ENCODE measurements around the gene GABBR2. TPM values are rescaled to one million over a fixed set of nuclear protein-coding genes. Genes with fewer than 3 reads are reported as not detected.

Gene GABBR2
- total RNA-seq, 2 donors from 2014 or later: 1.2 to 1.3 TPM

GRCh38 chr9:98635374-98635773 lies 73.4 kb downstream of the GABBR2 start:
- Histone ChIP-seq H3K36me3 (ENCODE audit: control insufficient read depth, insufficient read depth, low read length) (no peaks in the 10 kb centered on the region), H3K4me3 (ENCODE audit: low read length) (no peak overlapping the region), H3K4me1 (ENCODE audit: control insufficient read depth, insufficient read depth, low read length) (peaks cover 8% of the 10 kb centered on the region), H3K27me3 (ENCODE audit: control insufficient read depth, insufficient read depth, low read length, poor library complexity, severe bottlenecking) (peaks cover 1% of the 10 kb centered on the region), H3K9me3 (ENCODE audit: control insufficient read depth, low read length) (peaks cover 20% of the 10 kb centered on the region), H3K27ac (ENCODE audit: low read depth, low read length) (no peak overlapping the region), H3K9ac (ENCODE audit: extremely low read depth, low read length, poor library complexity, severe bottlenecking) (no peak overlapping the region)
- TF ChIP-seq CTCF (conservative IDR thresholded peaks at IDR 0.05): no peak
- Mint-ChIP-seq H3K4me1 (peaks cover 3% of the 10 kb centered on the region), H3K4me3 (no peak overlapping the region), H3K27ac (no peak overlapping the region), H3K36me3 (ENCODE audit: low read depth) (no peaks in the 10 kb centered on the region), H3K27me3 (ENCODE audit: insufficient read depth) (peaks cover 3% of the 10 kb centered on the region), H3K9me3 (peaks cover 20% of the 10 kb centered on the region)
- 97% methylated on average over 2 of the region's 2 CpGs; no CpG with 5 or more reads in 1 of the 2 experiments for WGBS, 2 experiments (ENCODE audit: insufficient coverage in 1 of 2, insufficient read length in 1 of 2)
- DNase-seq: no peak

DNA sequence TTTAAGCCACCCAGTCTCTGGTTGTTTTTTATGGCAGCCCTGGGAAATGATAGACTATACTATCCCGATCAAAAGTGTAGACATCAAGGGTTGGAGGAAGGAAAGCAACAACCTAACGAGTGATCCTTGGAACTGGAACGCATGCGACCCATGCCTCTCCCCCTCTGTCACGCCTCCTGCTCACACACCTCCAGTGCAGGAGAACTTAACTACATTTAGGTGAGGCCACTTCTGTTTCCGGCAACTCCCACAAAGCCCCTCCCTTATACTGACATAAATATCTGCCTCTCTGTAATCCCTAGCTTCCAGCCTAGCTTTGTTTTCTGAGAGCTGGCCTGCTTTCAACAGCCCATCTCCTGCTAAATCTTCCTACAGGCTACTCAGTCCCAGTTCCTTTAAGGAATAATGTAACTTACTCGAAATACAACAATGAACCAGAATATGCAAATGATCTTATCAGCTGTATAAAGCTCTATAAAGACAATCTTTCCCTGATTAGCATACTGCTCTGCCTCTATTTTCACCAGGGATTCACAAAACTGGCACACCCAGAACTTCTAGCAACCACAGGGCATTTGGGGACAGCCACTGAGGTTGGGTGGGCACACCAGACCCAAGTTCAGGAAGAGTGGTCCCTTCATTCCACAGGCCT lies 73.9 kb downstream of the GABBR2 start:
- Histone ChIP-seq H3K9me3 (ENCODE audit: control insufficient read depth, low read length) (peaks cover 20% of the 10 kb centered on the region), H3K36me3 (ENCODE audit: control insufficient read depth, insufficient read depth, low read length) (no peaks in the 10 kb centered on the region), H3K4me3 (ENCODE audit: low read length) (no peak overlapping the region), H3K27ac (ENCODE audit: low read depth, low read length) (no peak overlapping the region), H3K9ac (ENCODE audit: extremely low read depth, low read length, poor library complexity, severe bottlenecking) (no peak overlapping the region), H3K4me1 (ENCODE audit: control insufficient read depth, insufficient read depth, low read length) (peaks cover 8% of the 10 kb centered on the region), H3K27me3 (ENCODE audit: control insufficient read depth, insufficient read depth, low read length, poor library complexity, severe bottlenecking) (peaks cover 6% of the 10 kb centered on the region)
- no peak overlapping the region for H3K27ac Mint-ChIP-seq
- 83 to 95% methylated on average over 6 to 7 of the region's 7 CpGs for WGBS, 2 experiments (ENCODE audit: insufficient coverage in 1 of 2, insufficient read length in 1 of 2)
- H3K9me3 Mint-ChIP-seq: peaks cover 20% of the 10 kb centered on the region
- H3K27me3 Mint-ChIP-seq (ENCODE audit: insufficient read depth): peaks cover 4% of the 10 kb centered on the region
- H3K36me3 Mint-ChIP-seq (ENCODE audit: low read depth): no peaks in the 10 kb centered on the region
- H3K4me3 Mint-ChIP-seq: no peak overlapping the region
- DNase-seq: no peak
- peaks cover 3% of the 10 kb centered on the region for H3K4me1 Mint-ChIP-seq
- TF ChIP-seq CTCF (conservative IDR thresholded peaks at IDR 0.05): no peak

DNA sequence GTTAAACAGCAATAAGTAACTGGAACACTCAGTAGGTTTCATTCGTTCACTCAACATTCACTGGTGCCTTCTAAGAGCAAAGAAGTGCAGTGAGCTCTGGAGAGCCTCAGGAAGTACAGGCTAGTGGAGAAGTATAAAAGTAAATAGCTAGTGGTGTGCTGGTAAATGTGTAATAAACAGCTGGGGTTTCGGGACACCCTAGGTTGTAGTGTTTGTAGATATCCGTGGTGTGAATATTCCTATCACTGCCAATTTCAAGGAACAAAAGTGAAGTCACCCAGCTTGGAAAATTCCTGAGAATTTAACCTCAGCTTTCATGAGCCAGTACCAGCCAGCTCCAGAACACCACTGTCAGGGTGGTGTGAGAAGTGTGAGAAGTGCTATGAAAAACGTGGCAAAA lies 75.9 kb downstream of the GABBR2 start:
- Mint-ChIP-seq H3K9me3 (peaks cover 2% of the 10 kb centered on the region), H3K4me1 (peaks cover 3% of the 10 kb centered on the region), H3K27me3 (ENCODE audit: insufficient read depth) (peaks cover 4% of the 10 kb centered on the region), H3K36me3 (ENCODE audit: low read depth) (no peaks in the 10 kb centered on the region), H3K27ac (no peak overlapping the region), H3K4me3 (no peak overlapping the region)
- no peak for DNase-seq
- H3K27ac ChIP-seq (ENCODE audit: low read depth, low read length): no peak overlapping the region
- peaks cover under 1% of the 10 kb centered on the region for H3K9me3 ChIP-seq (ENCODE audit: control insufficient read depth, low read length)
- no peak overlapping the region for H3K4me3 ChIP-seq (ENCODE audit: low read length)
- peaks cover 8% of the 10 kb centered on the region for H3K4me1 ChIP-seq (ENCODE audit: control insufficient read depth, insufficient read depth, low read length)
- WGBS, 2 experiments (ENCODE audit: insufficient coverage in 1 of 2, insufficient read length in 1 of 2): 87 to 95% methylated on average over 3 to 4 of the region's 4 CpGs
- H3K27me3 ChIP-seq (ENCODE audit: control insufficient read depth, insufficient read depth, low read length, poor library complexity, severe bottlenecking): peaks cover 6% of the 10 kb centered on the region
- H3K36me3 ChIP-seq (ENCODE audit: control insufficient read depth, insufficient read depth, low read length): no peaks in the 10 kb centered on the region
- H3K9ac ChIP-seq (ENCODE audit: extremely low read depth, low read length, poor library complexity, severe bottlenecking): no peak overlapping the region
- no peak for TF ChIP-seq CTCF (conservative IDR thresholded peaks at IDR 0.05)
